Erythroblast (primary cell): ENCODE results near the gene SYCP1.

Source experiments
- GATA1 ChIP-seq: IDR thresholded peaks from 2 replicates; pipeline ENCODE4 v1.6.1; 2011; ENCODE audit warnings: low read depth, mild to moderate bottlenecking, control low read depth, low read length, moderate library complexity
- POLR2A ChIP-seq: IDR thresholded peaks from 2 replicates; pipeline ENCODE4 v1.6.1; 2011; ENCODE audit warnings: mild to moderate bottlenecking, low read length

GRCh38 chr1:114986286-114986685, 131.6 kb downstream of the SYCP1 start:
- no peak for TF ChIP-seq POLR2A
- no peak for TF ChIP-seq GATA1
